HFF-Myc (cell line): ENCODE data around the gene IFNA5.

Experiments used
- DNase-seq: peaks from one replicate; pipeline ENCODE4 v3.0.0-alpha.2; 2011; ENCODE audit warnings: low read depth; ENCODE audit errors: extremely low read depth
- H3K4me3 ChIP-seq: replicated peaks from 2 replicates; pipeline ENCODE4 v1.5.1; 2011; ENCODE audit warnings: low read depth, mild to moderate bottlenecking, control low read depth, low read length
- TF ChIP-seq, protein P1 (sequence below): IDR thresholded peaks from 2 replicates; pipeline ENCODE4 v1.5.1; 2012; ENCODE audit warnings: mild to moderate bottlenecking, low read depth, low read length, control low read depth; ENCODE audit errors: missing control alignments

IFNA5 gene

DNA sequence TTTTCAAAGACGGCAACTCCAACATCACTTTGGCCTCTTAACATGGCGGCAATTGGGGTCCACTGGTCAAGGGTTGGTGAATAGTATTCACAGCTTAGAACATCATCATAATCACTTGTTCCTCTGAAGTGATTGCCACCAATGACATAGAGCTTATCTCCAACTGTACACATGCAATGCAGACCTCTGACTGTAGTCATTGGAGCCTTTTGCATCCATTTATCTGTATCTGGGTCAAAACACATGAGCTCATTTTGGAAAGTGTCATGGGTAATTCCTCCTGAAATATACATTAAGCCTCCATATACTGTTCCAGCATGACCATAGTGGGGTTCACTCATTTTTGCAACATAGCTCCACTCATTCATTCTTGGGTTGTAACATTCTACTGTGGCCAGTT lies 28.1 kb upstream of the IFNA5 start:
- no peak for DNase-seq
- TF ChIP-seq, protein P1, sequence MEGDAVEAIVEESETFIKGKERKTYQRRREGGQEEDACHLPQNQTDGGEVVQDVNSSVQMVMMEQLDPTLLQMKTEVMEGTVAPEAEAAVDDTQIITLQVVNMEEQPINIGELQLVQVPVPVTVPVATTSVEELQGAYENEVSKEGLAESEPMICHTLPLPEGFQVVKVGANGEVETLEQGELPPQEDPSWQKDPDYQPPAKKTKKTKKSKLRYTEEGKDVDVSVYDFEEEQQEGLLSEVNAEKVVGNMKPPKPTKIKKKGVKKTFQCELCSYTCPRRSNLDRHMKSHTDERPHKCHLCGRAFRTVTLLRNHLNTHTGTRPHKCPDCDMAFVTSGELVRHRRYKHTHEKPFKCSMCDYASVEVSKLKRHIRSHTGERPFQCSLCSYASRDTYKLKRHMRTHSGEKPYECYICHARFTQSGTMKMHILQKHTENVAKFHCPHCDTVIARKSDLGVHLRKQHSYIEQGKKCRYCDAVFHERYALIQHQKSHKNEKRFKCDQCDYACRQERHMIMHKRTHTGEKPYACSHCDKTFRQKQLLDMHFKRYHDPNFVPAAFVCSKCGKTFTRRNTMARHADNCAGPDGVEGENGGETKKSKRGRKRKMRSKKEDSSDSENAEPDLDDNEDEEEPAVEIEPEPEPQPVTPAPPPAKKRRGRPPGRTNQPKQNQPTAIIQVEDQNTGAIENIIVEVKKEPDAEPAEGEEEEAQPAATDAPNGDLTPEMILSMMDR = no peak
- peak overlapping the region; percentile 79; the same call in 1 of the 2 replicates for H3K4me3 ChIP-seq

DNA sequence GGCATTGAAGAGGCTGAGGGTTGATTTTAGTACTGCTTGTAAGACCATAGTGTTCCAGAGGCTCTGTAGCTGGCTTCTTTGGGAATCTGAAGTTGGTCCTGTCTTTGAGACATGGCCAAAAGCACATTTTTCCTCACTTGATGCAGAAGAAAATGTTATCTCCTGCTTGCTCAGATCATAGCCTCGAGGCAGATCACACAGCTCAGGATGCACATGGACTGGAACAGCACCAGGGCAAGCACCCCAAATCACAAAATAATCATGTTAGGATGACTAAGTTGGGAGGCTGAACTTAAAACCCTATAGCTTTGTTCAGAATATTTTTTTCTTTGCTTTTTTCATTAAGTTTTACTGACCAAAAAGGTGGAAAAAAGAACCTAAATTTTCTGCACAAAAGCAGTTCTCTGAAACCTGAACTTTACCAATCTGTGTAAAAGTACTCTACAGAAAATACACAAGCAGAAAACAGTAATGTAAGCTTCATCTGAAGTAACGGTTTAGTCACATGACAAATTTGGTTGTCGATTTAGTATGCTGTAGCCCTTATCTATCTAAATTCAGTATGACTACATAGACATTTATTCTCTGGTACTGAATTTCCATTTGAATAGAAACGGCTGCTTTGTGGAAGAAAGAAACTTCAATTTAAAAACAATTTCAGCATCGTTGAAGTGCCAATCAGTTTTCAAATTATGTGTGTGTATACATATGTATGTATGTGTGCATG lies 26.7 kb upstream of the IFNA5 start:
- peak overlapping the region; percentile 1; the same call in 1 of the 2 replicates for H3K4me3 ChIP-seq
- TF ChIP-seq, protein P1 = no peak
- no peak for DNase-seq

DNA sequence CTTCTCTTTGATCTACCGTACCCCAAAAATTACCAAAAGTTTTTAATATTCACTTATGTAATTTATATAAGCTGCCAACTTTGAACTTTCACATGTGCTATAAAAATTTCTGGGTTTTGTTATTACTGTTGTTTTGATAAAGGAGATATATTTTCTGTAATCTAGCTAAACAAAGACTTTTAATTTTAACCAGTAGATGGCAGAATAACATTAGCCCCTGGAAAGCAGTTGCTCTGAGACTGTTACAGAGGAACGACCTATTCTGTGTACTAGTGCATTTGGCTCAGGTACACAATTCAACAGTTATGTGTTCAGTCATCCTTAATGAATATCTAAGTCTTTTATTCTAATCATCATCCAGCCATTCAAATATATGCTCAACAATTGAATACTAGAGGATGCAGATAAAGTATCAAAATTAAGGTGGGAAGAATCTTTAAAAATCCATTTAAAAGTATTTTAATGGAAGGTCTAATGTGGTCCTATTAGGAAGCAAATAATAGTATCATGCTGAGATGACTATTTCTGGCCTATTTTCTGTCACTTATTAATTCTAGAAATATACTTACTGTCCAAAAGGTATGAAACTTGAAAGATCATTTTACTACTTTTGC lies 21.5 kb upstream of the IFNA5 start:
- H3K4me3 ChIP-seq = no peak overlapping the region
- TF ChIP-seq, protein P1 = peak; percentile 53
- DNase-seq = no peak

DNA sequence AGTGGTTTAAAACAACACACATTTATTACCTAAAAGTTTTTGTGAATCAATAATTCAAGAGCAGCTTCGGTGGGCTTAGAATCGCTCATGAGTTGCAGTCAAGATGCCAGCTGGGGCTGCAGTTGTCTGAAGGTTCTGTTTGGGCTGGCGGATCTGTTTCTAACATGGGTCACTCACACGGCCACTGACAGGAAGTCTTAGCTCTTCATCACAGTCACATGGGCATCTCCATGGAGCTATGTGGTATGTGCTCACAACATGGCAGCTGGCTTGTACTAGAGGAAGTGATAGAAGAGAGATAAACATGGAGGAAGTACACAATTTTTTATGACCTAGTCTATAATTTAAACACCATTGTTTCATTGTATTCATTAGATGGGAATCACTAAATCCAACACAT lies 18.9 kb upstream of the IFNA5 start:
- no peak overlapping the region for H3K4me3 ChIP-seq
- TF ChIP-seq, protein P1 = no peak
- DNase-seq = no peak

DNA sequence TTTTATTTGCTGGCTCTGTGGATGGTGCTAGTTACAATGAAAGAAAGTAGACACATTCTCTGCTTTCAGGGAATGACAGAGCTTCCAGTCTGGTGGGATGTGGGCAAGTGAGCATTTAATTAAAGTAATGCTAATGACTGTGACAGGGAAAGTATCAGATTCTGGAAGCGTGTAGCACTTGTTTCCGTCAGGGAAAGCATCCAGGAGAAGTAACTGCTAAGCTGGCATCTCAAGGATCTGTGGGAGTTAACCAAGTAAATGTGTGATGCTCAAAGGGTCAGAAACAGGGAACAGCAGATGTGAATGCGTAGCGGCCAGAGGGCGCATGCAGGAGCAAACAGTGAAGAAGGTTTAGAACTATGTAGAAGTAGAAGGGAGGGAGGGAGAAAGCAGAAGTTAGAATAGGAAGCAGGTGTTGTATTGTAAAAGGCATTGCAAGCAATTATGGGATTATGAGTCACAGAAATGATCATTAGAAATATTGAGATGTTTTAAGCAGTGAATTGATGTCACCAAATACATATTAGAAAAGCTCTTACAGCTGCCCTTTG lies 17.9 kb upstream of the IFNA5 start:
- no peak for DNase-seq
- TF ChIP-seq, protein P1 = no peak
- no peak overlapping the region for H3K4me3 ChIP-seq

DNA sequence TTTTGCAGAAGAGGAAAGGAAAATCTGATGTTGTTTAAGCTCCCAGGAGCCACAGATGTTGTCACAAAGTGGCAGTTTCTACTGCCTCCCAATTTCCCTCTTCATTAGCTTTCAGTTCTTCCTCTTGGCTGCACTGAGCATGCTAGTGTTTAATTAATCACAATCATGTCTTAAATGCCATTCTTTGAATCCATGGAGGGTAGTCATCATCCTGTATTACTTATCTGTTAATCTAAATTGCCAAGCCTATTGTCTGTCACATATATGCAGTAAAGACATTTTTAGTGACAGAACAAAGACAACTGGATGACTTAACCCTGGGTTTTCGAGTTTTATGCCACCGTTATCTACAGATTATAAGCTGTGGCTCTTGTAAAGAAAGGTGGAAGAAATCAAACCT lies 15.4 kb upstream of the IFNA5 start:
- TF ChIP-seq, protein P1 = no peak
- H3K4me3 ChIP-seq = no peak overlapping the region
- no peak for DNase-seq
